PC-3 (cell line): ENCODE data around the gene ATP11C. TPM values are rescaled to one million over a fixed set of nuclear protein-coding genes. Genes with fewer than 3 reads are reported as not detected.

Experiments
- ATAC-seq: fragments of 200-7000 bp; cut with Tn5 transposase; 2 replicates; pipeline ENCODE4 v1.9.1; 2020; ENCODE audit warnings: mild to moderate bottlenecking, moderate library complexity
- BruUV-seq: library from RNA; stranded (reverse); fragments of 400-500 nt; replicated peaks from 2 replicates; lab custom pipeline; 2021; lab: Mats Ljungman, UMichigan
- CTCF ChIA-PET: fragments of 300-600 bp; sonication (Branson Sonifier 250); formaldehyde crosslinking; loops from one replicate; lab custom pipeline; 2022; ENCODE audit warnings: antibody characterized with exemption; lab: Charles Lee
- POLR2A ChIA-PET: fragments of 300-600 bp; sonication (Branson Sonifier 250); formaldehyde crosslinking; loops from one replicate; lab custom pipeline; 2022; ENCODE audit warnings: antibody characterized with exemption; ENCODE audit not compliant: unreplicated experiment; lab: Charles Lee
- DNase-seq: peaks from one replicate; pipeline ENCODE4 v3.0.0-alpha.2; 2015
- H2AFZ ChIP-seq: fragments of 300-600 bp; sonication (generic); 2 replicates; pipeline ENCODE4 v1.6.0; 2016; ENCODE audit warnings: antibody characterized with exemption, low read length
- H3F3A ChIP-seq: fragments of 300-600 bp; sonication (generic); one replicate; pipeline ENCODE4 v1.6.0; 2017; ENCODE audit warnings: antibody characterized with exemption, low read length, control low read depth, mild to moderate bottlenecking; ENCODE audit not compliant: unreplicated experiment
- H3K27ac ChIP-seq: fragments of 300-600 bp; sonication (generic); 2 replicates; pipeline ENCODE4 v1.5.1; 2016; ENCODE audit warnings: mild to moderate bottlenecking, low read length
- H3K27me3 ChIP-seq: fragments of 300-600 bp; sonication (generic); 2 replicates; pipeline ENCODE4 v1.6.1; 2016; ENCODE audit warnings: low read length, mixed read lengths
- H3K36me3 ChIP-seq: fragments of 300-600 bp; sonication (generic); 2 replicates; pipeline ENCODE4 v1.6.1; 2016; ENCODE audit warnings: low read depth, mixed run types, low read length, mixed read lengths
- H3K4me1 ChIP-seq: fragments of 300-600 bp; sonication (generic); 2 replicates; pipeline ENCODE4 v1.5.1; 2016; ENCODE audit warnings: low read length; ENCODE audit not compliant: insufficient read depth
- H3K4me2 ChIP-seq: fragments of 300-600 bp; sonication (generic); 2 replicates; pipeline ENCODE4 v1.6.0; 2016; ENCODE audit warnings: low read length
- H3K4me3 ChIP-seq: fragments of 300-600 bp; sonication (generic); 2 replicates; pipeline ENCODE4 v1.5.1; 2016; ENCODE audit warnings: mild to moderate bottlenecking, low read length, mixed read lengths
- H3K79me2 ChIP-seq: fragments of 300-600 bp; sonication (generic); 2 replicates; pipeline ENCODE4 v1.6.1; 2017; ENCODE audit warnings: low read length, mixed read lengths
- H3K9ac ChIP-seq: fragments of 300-600 bp; sonication (generic); 2 replicates; pipeline ENCODE4 v1.6.0; 2016; ENCODE audit warnings: mild to moderate bottlenecking, low read length
- H3K9me2 ChIP-seq: fragments of 300-600 bp; sonication (generic); replicated peaks from 2 replicates; pipeline ENCODE4 v1.6.1; 2016; ENCODE audit warnings: mixed run types, low read length, mixed read lengths
- H3K9me3 ChIP-seq: fragments of 300-600 bp; sonication (generic); 2 replicates; pipeline ENCODE4 v1.6.1; 2016; ENCODE audit warnings: low read length, mixed read lengths
- H4K20me1 ChIP-seq: fragments of 300-600 bp; sonication (generic); 2 replicates; pipeline ENCODE4 v1.6.1; 2016; ENCODE audit warnings: low read length, mixed read lengths
- EZH2 ChIP-seq: fragments of 300-600 bp; sonication (generic); IDR thresholded peaks from one replicate; pipeline ENCODE4 v1.6.1; 2017; ENCODE audit warnings: antibody characterized with exemption, mild to moderate bottlenecking, low read length; ENCODE audit not compliant: unreplicated experiment
- EZH2phosphoT487 ChIP-seq: fragments of 300-600 bp; sonication (generic); IDR thresholded peaks from 2 replicates; pipeline ENCODE4 v1.6.1; 2018; ENCODE audit warnings: mild to moderate bottlenecking, antibody characterized with exemption, low read length, borderline replicate concordance
- intact Hi-C: fragments of 100-400 bp; cut with micrococcal nuclease; formaldehyde crosslinking; loops from 2 replicates; pipeline ENCODE4 v1.9.0; 2023
- total RNA-seq: library from RNA; depleted of rRNA; stranded (reverse); fragments of >200 nt; gene quantifications from 2 replicates; pipeline ENCODE4 v1.2.3, GENCODE V29; 2014
- TF ChIP-seq, protein P1 (sequence below): fragments of 300-600 bp; sonication (generic); conservative IDR thresholded peaks from 2 replicates; pipeline ENCODE4 v1.5.1; 2017; ENCODE audit warnings: antibody characterized with exemption, low read depth, mild to moderate bottlenecking, low read length

Gene ATP11C
- total RNA-seq, 1 experiment from 2014 or later, result 25.8 TPM

DNA sequence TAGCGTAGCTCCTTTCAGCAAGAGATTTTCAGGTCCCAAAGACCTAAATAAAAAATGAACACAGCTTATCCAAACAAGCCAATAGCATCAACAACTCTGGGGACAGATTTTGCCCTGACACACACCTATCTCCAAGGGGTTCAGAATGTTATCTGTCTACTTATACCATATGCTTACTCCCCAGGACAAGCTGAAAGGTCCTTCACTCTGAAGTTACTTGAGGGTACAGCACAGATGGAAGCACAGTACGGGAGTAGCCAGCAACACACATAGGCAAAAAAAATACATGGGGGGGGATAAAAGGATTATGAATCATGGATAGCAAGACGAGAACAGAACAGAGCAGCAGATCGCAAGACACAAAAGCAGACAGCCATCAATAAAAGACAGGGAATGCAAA is 134.2 kb downstream of the ATP11C start:
- no peaks in the 10 kb centered on the region for H3K9me3 ChIP-seq
- ChIA-PET POLR2A (no interaction called here), CTCF (no interaction called here)

DNA sequence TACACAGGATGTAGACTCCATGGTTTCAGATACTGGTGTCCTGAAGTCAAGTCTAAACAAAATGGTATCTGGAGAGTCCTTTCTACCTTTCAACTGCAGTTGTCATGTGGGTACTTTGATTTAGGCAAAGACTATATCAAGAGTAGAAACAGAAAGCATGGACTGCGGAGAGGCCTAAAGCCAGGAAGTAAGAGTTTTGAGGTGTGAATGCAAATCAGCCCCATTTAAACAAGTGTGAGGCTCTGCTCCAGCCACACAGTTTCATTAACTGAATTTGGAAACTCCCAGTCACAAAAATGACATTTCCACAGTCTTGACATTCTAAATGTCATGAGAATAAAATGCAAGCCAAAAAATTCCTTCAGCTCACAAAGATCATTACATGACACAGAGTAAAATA is 137.7 kb downstream of the ATP11C start:
- ATAC-seq (no peak), DNase-seq (no peak)
- ChIA-PET CTCF (no interaction called here), POLR2A (no interaction called here)
- H3K9me3 ChIP-seq, result no peaks in the 10 kb centered on the region
- H3F3A ChIP-seq, result no peaks in the 10 kb centered on the region
- no peak overlapping the region for H3K27ac ChIP-seq
- H3K4me2 ChIP-seq, result no peak overlapping the region
- intact Hi-C loops, result no loop called here
- H2AFZ ChIP-seq, result no peak overlapping the region
- H3K27me3 ChIP-seq, result no peaks in the 10 kb centered on the region
- H4K20me1 ChIP-seq, result no peaks in the 10 kb centered on the region
- H3K4me3 ChIP-seq, result no peak overlapping the region
- H3K9ac ChIP-seq, result no peak overlapping the region
- no peaks in the 10 kb centered on the region for H3K9me2 ChIP-seq
- BruUV-seq, result no TSS peak
- no peaks in the 10 kb centered on the region for H3K4me1 ChIP-seq
- H3K36me3 ChIP-seq, result no peaks in the 10 kb centered on the region; the same call in 1 of the 2 replicates
- TF ChIP-seq, protein P1, sequence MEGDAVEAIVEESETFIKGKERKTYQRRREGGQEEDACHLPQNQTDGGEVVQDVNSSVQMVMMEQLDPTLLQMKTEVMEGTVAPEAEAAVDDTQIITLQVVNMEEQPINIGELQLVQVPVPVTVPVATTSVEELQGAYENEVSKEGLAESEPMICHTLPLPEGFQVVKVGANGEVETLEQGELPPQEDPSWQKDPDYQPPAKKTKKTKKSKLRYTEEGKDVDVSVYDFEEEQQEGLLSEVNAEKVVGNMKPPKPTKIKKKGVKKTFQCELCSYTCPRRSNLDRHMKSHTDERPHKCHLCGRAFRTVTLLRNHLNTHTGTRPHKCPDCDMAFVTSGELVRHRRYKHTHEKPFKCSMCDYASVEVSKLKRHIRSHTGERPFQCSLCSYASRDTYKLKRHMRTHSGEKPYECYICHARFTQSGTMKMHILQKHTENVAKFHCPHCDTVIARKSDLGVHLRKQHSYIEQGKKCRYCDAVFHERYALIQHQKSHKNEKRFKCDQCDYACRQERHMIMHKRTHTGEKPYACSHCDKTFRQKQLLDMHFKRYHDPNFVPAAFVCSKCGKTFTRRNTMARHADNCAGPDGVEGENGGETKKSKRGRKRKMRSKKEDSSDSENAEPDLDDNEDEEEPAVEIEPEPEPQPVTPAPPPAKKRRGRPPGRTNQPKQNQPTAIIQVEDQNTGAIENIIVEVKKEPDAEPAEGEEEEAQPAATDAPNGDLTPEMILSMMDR, result no peak
- TF ChIP-seq EZH2phosphoT487, result no peak
- no peak for TF ChIP-seq EZH2
- H3K79me2 ChIP-seq, result no peaks in the 10 kb centered on the region

More for the DNA sequence above, 134.2 kb downstream of the ATP11C start:
- no peak overlapping the region for H3K4me2 ChIP-seq
- intact Hi-C loops, result no loop called here
- H2AFZ ChIP-seq, result no peak overlapping the region
- H4K20me1 ChIP-seq, result no peaks in the 10 kb centered on the region
- no peak overlapping the region for H3K9ac ChIP-seq
- H3K4me3 ChIP-seq, result no peak overlapping the region
- H3K27me3 ChIP-seq, result no peaks in the 10 kb centered on the region
- no peaks in the 10 kb centered on the region for H3K79me2 ChIP-seq
- no TSS peak for BruUV-seq
- no peaks in the 10 kb centered on the region; the same call in 1 of the 2 replicates for H3K36me3 ChIP-seq
- ATAC-seq (no peak), DNase-seq (no peak)
- H3K4me1 ChIP-seq, result no peaks in the 10 kb centered on the region
- TF ChIP-seq EZH2, result no peak
- no peak for TF ChIP-seq EZH2phosphoT487
- TF ChIP-seq, protein P1, result no peak
- H3F3A ChIP-seq, result no peaks in the 10 kb centered on the region
- H3K27ac ChIP-seq, result no peak overlapping the region
- H3K9me2 ChIP-seq, result no peaks in the 10 kb centered on the region

DNA sequence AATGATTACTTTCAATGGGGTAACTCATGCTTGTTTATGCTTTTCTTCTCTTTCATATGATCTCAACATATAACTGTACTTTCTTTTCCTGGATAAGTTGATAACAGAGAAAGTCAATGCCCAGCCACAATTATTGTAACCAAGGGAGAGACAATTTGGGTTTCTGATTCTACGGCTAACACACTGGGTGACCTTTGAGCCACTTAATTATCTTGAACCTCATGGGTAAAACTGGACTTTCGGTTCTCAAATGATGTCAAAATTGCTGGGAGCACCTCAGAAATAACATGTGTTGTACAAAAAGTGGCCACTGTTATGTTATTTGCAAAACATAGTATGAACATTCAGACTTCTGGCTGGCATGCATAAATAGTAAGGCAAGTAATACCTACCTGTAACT is 145.3 kb downstream of the ATP11C start:
- no peak for DNase-seq
- Histone ChIP-seq H3K36me3 (no peaks in the 10 kb centered on the region), H3K4me3 (no peak overlapping the region), H3K27me3 (no peaks in the 10 kb centered on the region), H4K20me1 (no peaks in the 10 kb centered on the region), H3K79me2 (no peaks in the 10 kb centered on the region), H3K9ac (no peak overlapping the region), H2AFZ (no peak overlapping the region), H3K9me2 (no peaks in the 10 kb centered on the region), H3K4me1 (no peaks in the 10 kb centered on the region), H3K9me3 (no peaks in the 10 kb centered on the region), H3K27ac (no peak overlapping the region), H3F3A (no peaks in the 10 kb centered on the region), H3K4me2 (no peak overlapping the region)
- TF ChIP-seq, protein P1, result no peak
- TF ChIP-seq EZH2phosphoT487 (no peak), EZH2 (no peak)
- ATAC-seq, result no peak
- ChIA-PET CTCF (no interaction called here), POLR2A (no interaction called here)
- intact Hi-C loops, result no loop called here
- BruUV-seq, result no TSS peak
